ENCODE data around the gene GNG7.

Gene GNG7

GRCh38 chr19:2724148-2724557 is 21.7 kb upstream of the GNG7 start:
- H3K9ac ChIP-seq (ENCODE audit: low read depth, low read length): no peak overlapping the region
- H3K27me3 ChIP-seq (ENCODE audit: control insufficient read depth, insufficient read depth, low read length): peaks cover 13% of the 10 kb centered on the region
- H3K4me3 ChIP-seq (ENCODE audit: low read length): no peak overlapping the region
- peaks cover 40% of the 10 kb centered on the region for H3K4me1 ChIP-seq (ENCODE audit: control insufficient read depth, insufficient read depth, low read length)
- no peaks in the 10 kb centered on the region for H3K36me3 ChIP-seq (ENCODE audit: insufficient read depth, low read length)
- no peaks in the 10 kb centered on the region for H3K9me3 ChIP-seq (replicated peaks; ENCODE audit: low read length)
- H3K4me2 ChIP-seq (ENCODE audit: low read length): no peak overlapping the region

- no peaks in the 10 kb centered on the region for H3K9me3 ChIP-seq (replicated peaks; ENCODE audit: low read length)
- H3K27me3 ChIP-seq (ENCODE audit: control insufficient read depth, insufficient read depth, low read length): peaks cover 13% of the 10 kb centered on the region
- peaks cover 40% of the 10 kb centered on the region for H3K4me1 ChIP-seq (ENCODE audit: control insufficient read depth, insufficient read depth, low read length)
- no peaks in the 10 kb centered on the region for H3K36me3 ChIP-seq (ENCODE audit: insufficient read depth, low read length)
- peak overlapping the region; percentile 74 for H3K9ac ChIP-seq (ENCODE audit: low read depth, low read length)
- H3K4me3 ChIP-seq (ENCODE audit: low read length): no peak overlapping the region
- H3K4me2 ChIP-seq (ENCODE audit: low read length): no peak overlapping the region
Observed at GRCh38 chr19:2723747-2724146, 21.3 kb upstream of the GNG7 start.

- Histone ChIP-seq H3K9me3 (replicated peaks; ENCODE audit: low read length) (no peaks in the 10 kb centered on the region), H3K4me1 (ENCODE audit: control insufficient read depth, insufficient read depth, low read length) (peaks cover 40% of the 10 kb centered on the region), H3K9ac (ENCODE audit: low read depth, low read length) (peak overlapping the region; percentile 74), H3K27me3 (ENCODE audit: control insufficient read depth, insufficient read depth, low read length) (peaks cover 13% of the 10 kb centered on the region), H3K4me3 (ENCODE audit: low read length) (no peak overlapping the region), H3K4me2 (ENCODE audit: low read length) (peak overlapping the region; percentile 64), H3K36me3 (ENCODE audit: insufficient read depth, low read length) (no peaks in the 10 kb centered on the region)
Observed at GRCh38 chr19:2723345-2723715, 20.8 kb upstream of the GNG7 start.

DNA sequence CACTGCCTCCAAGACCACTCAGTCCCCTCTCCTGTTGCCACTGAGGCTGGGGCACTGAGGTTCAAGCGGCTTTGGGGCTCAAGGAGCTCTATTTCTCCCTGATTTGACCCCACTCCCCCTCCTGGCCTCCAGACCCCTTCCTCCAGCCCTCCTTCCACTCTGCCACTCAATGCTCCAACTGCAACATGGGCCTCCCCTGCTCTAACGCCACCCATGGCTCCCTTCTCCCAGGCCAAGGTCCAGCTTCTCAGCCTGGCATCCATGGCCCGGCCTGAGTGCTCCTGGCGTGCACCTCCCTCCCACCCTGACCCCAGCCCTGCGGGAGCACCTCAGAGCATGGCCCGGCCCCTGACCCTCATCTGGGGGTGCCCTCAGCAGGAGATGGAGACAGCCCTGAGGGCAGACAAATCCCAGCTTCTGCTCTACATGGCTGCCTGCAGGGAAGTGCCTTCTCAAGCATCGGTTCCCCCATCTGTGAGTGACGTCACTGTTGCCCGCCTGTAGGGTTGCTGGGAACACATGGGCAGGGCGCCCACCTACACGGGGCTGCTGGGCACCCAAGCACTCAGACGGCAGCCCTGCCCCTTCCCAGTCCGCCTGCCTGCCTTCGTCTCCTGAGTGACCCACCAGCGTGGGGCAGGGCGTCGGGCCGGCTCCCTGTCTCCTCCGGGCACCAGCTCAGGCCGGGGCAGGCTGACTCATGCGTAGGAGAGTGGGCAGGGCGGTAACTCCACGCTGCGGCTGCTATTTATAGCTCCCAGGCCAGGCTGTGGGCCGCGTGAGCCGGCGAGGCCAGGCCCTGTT is 20.2 kb upstream of the GNG7 start:
- H3K4me2 ChIP-seq (ENCODE audit: low read length): peak overlapping the region; percentile 67
- H3K36me3 ChIP-seq (ENCODE audit: insufficient read depth, low read length): no peaks in the 10 kb centered on the region
- peak overlapping the region; percentile 74 for H3K9ac ChIP-seq (ENCODE audit: low read depth, low read length)
- no peak overlapping the region for H3K4me3 ChIP-seq (ENCODE audit: low read length)
- peaks cover 40% of the 10 kb centered on the region for H3K4me1 ChIP-seq (ENCODE audit: control insufficient read depth, insufficient read depth, low read length)
- peaks cover 13% of the 10 kb centered on the region for H3K27me3 ChIP-seq (ENCODE audit: control insufficient read depth, insufficient read depth, low read length)
- H3K9me3 ChIP-seq (replicated peaks; ENCODE audit: low read length): no peaks in the 10 kb centered on the region

DNA sequence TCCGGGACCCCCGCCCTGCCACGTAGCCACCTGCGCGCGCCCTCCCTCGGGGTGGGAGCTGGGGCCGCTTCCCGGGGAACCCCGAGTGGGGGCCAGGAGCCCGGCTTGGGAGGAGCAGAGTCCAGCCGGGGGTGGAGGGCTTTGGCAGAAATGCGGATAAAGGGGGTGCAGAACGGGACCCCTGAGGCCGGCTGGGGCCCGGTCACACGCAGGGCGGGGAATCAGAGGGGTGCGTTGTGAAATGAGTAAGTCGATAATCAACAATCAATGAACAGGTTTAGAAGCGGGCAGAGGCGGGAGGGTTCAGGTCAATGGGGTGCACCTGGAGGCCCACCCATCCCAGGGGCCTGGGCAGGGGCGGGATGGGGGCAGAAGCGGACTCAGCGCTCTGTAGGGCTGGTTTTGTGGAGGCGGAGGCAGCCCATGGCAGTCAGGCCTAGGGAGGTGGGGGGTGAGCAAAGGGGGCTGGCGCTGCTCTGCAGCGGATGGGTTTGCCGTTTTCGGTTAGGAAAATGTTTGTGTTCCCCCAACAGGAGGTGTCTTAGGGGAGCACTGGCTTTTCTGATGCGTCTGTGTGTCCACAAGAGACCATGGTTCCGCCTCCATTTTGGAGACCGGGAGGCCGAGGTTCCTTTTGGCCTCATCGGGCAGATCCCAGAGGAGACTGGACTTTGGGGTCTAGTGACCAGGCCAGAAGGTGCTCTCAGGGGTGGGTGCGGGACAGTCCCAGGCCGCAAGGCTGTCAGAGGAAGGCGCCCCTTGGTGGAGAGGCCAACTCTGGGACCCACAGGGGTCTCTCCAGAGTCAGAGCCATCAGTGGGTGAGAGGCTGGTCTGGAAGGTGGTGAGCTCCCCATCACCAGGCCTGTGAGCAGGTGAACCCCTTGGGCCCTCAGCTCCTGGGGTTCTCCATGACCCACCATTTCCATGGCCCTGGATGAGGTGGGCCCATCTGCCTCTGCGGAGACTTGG is 19.4 kb upstream of the GNG7 start:
- peak overlapping the region; percentile 41 for H3K4me2 ChIP-seq (ENCODE audit: low read length)
- H3K36me3 ChIP-seq (ENCODE audit: insufficient read depth, low read length): no peaks in the 10 kb centered on the region
- peak overlapping the region; percentile 30 for H3K9ac ChIP-seq (ENCODE audit: low read depth, low read length)
- peaks cover 31% of the 10 kb centered on the region for H3K4me1 ChIP-seq (ENCODE audit: control insufficient read depth, insufficient read depth, low read length)
- H3K9me3 ChIP-seq (replicated peaks; ENCODE audit: low read length): no peaks in the 10 kb centered on the region
- peaks cover 7% of the 10 kb centered on the region for H3K27me3 ChIP-seq (ENCODE audit: control insufficient read depth, insufficient read depth, low read length)
- peak overlapping the region; percentile 58 for H3K4me3 ChIP-seq (ENCODE audit: low read length)

DNA sequence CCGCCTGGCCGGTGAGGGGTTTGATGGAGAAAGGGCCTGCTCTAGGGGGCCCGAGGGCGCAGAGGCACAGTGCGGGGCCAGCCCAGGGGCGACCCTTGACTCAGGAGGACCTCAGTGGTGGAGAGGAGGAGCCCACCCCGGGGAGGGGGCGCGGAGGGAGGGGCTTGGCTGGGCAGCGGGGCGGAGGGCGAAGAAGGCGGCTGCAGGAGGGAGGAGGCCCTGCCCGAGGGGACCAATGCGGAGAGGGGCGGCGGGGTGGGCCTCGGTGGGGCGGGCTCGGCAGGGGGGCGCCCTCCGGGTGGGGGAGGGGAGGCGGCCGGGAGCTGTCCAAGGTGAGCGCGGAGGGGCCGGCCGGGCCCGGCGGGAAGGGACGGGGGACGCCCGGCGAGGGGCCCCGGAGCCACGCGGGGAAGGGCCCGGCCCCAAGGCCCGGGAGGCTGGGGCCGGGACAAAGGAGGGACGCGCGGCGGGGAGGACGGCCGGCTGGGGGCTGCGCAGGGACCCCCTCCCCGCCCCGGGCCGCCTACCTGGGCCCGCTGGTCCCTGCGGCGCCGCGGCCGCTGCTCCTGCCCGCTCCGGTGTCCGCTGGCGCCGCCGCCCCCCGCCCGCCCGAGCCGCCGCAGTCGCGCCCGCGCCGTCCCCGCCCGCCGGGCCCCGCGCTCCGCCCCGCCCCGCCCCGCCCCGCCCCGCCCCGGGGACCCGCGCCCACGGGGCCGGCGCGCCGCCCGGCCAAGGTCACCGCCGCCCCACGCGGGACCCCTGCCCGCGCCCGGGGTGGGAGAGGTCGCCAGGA is 18.5 kb upstream of the GNG7 start, which contains the start of gene DIRAS1:
Gene DIRAS1, minus strand, starts transcription at position 596 of the 793 bp plus-strand sequence. CDS start 3,566 bp downstream, outside the sequence.
- Histone ChIP-seq H3K9me3 (replicated peaks; ENCODE audit: low read length) (peaks cover under 1% of the 10 kb centered on the region), H3K9ac (ENCODE audit: low read depth, low read length) (peak within 1 kb of the TSS; percentile 30), H3K4me1 (ENCODE audit: control insufficient read depth, insufficient read depth, low read length) (peaks cover 27% of the 10 kb centered on the region), H3K27me3 (ENCODE audit: control insufficient read depth, insufficient read depth, low read length) (peaks cover under 1% of the 10 kb centered on the region), H3K4me2 (ENCODE audit: low read length) (peak within 1 kb of the TSS; percentile 80), H3K36me3 (ENCODE audit: insufficient read depth, low read length) (no peaks in the 10 kb centered on the region), H3K4me3 (ENCODE audit: low read length) (peak within 1 kb of the TSS; percentile 64)

DNA sequence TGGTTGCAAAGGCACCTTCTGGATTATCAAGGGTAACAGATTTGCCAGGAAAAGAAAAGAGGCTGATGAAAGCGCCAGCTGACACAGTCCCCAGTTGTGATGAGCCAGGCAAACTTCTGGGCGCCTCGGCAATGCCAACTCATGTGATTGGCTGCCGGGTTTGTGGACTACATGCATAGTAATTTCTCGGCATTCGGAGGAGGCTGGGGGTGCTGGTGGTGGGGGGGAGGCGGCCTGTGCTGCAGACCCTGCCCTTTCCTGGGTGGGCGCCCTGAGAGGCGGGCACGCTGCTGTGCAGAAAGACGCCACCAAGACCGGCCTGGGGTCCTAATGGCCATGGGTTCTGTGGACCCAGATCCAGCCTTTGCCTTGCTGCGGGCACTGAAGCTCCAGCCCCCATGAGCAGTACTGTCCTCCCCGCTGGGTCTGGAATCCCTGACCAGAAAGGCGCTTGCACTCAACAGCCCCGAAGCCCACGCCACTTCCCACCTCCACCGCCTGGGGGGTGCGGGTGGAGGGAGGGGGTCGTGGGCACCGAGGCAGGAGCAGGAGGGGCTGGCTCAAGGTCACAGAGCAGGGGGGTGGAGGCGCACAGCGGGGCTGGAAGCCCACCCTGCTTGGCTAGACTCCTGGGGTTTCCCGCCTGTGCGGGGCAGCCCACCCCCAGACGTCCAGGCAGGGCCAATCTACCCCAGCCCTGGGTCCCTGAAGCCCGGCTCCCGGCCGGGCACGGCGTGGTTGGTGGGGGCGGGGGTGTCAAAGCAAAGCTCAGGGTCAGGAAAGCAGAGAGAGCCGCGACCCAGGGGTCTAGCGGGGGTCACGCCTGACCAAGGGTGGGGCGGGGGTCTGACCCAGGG is 17.7 kb upstream of the GNG7 start:
- no peak overlapping the region for H3K9ac ChIP-seq (ENCODE audit: low read depth, low read length)
- peak overlapping the region; percentile 80 for H3K4me2 ChIP-seq (ENCODE audit: low read length)
- no peaks in the 10 kb centered on the region for H3K27me3 ChIP-seq (ENCODE audit: control insufficient read depth, insufficient read depth, low read length)
- H3K9me3 ChIP-seq (replicated peaks; ENCODE audit: low read length): peaks cover 9% of the 10 kb centered on the region
- H3K4me3 ChIP-seq (ENCODE audit: low read length): peak overlapping the region; percentile 64
- no peaks in the 10 kb centered on the region for H3K36me3 ChIP-seq (ENCODE audit: insufficient read depth, low read length)
- H3K4me1 ChIP-seq (ENCODE audit: control insufficient read depth, insufficient read depth, low read length): peaks cover 27% of the 10 kb centered on the region

DNA sequence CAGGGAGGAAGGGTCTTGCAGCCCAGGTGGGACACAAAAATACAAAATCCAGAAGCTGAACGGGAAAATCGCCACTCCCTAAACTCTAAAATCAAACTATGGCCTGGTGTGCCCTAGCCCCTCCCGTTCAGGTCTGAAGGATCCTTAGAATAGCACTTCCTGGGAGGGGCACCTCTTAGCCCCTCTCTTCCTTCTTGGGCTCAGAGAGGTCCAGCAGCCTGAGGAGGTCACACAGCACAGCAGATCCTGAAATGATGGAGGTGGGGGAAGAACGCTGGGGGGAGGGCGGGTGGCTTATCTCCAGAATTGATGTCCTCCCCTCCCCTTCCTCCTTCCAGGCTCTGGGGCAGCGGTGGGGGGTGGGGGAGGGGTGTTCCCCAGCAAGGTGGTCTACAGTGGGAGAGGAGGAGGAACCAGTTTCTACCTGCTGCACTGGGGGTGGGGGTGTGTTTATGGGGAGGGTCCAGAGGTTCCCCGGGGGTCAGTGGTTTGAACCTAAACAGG is 16.8 kb upstream of the GNG7 start:
- no peak overlapping the region for H3K4me3 ChIP-seq (ENCODE audit: low read length)
- peaks cover 9% of the 10 kb centered on the region for H3K9me3 ChIP-seq (replicated peaks; ENCODE audit: low read length)
- peaks cover 27% of the 10 kb centered on the region for H3K4me1 ChIP-seq (ENCODE audit: control insufficient read depth, insufficient read depth, low read length)
- H3K4me2 ChIP-seq (ENCODE audit: low read length): peak overlapping the region; percentile 80
- no peaks in the 10 kb centered on the region for H3K36me3 ChIP-seq (ENCODE audit: insufficient read depth, low read length)
- H3K27me3 ChIP-seq (ENCODE audit: control insufficient read depth, insufficient read depth, low read length): no peaks in the 10 kb centered on the region
- no peak overlapping the region for H3K9ac ChIP-seq (ENCODE audit: low read depth, low read length)

DNA sequence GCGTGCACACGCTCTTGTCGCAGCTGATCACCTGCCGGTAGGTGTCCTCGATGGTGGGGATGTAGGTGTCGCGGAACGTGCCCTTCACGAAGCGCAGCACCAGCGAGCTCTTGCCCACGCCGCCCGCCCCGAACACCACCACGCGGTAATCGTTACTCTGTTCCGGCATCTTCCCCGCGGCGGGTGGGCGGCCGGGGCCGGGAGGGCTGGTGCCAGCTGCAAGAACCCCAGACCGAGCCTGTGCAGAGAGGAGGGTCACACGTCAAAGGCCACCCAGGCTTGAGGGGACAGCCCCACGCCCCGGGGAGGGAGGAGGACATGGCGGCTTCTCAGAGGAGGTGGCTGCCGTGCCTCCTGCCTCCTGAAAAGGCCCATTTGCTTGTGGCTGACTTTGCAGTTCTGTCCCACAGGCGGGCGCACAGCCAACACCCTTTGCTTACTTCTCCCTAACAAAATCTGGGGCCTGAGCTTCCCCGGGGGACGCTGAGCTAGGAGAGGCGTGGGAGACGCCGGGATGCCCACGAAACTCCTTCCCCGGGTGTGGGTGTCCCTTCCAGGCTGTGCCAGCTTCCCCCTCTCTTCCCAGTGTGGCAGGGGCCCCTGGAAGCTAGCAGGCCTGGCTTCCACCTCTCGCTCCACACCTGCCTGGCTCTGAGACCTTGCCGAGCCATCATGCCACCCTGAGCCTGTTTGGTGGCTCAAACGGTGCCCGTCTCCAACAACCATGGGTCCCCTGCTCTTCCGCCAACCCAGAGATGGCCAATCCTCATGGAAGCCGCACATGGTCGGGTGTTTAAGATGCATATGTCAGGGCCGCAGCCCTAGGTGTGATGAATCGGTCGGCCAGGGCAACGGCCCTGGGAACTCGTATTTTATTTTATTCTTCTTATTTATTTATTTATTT is 15.4 kb upstream of the GNG7 start:
- Histone ChIP-seq H3K4me3 (ENCODE audit: low read length) (no peak overlapping the region), H3K36me3 (ENCODE audit: insufficient read depth, low read length) (no peaks in the 10 kb centered on the region), H3K9me3 (replicated peaks; ENCODE audit: low read length) (peaks cover 9% of the 10 kb centered on the region), H3K4me1 (ENCODE audit: control insufficient read depth, insufficient read depth, low read length) (peaks cover 17% of the 10 kb centered on the region), H3K27me3 (ENCODE audit: control insufficient read depth, insufficient read depth, low read length) (no peaks in the 10 kb centered on the region), H3K4me2 (ENCODE audit: low read length) (no peak overlapping the region), H3K9ac (ENCODE audit: low read depth, low read length) (no peak overlapping the region)
